Stimulated activated CD8-positive, alpha-beta memory T cell treated with anti-CD3 and anti-CD28 coated beads, Interleukin-15, amount 100 ng/mL, for 1 hour (primary cell): Measurements from ENCODE around the gene SRXN1.
"Not testable (repeated sequence)": the region's sequence is repeated elsewhere in the genome, so short reads cannot be mapped to it uniquely, and the experiment has no call there.

Experiments
- DNase-seq: peaks from one replicate; pipeline ENCODE4 v3.0.0-alpha.2; 2020; ENCODE audit warnings: low read depth

The SRXN1 gene

DNA sequence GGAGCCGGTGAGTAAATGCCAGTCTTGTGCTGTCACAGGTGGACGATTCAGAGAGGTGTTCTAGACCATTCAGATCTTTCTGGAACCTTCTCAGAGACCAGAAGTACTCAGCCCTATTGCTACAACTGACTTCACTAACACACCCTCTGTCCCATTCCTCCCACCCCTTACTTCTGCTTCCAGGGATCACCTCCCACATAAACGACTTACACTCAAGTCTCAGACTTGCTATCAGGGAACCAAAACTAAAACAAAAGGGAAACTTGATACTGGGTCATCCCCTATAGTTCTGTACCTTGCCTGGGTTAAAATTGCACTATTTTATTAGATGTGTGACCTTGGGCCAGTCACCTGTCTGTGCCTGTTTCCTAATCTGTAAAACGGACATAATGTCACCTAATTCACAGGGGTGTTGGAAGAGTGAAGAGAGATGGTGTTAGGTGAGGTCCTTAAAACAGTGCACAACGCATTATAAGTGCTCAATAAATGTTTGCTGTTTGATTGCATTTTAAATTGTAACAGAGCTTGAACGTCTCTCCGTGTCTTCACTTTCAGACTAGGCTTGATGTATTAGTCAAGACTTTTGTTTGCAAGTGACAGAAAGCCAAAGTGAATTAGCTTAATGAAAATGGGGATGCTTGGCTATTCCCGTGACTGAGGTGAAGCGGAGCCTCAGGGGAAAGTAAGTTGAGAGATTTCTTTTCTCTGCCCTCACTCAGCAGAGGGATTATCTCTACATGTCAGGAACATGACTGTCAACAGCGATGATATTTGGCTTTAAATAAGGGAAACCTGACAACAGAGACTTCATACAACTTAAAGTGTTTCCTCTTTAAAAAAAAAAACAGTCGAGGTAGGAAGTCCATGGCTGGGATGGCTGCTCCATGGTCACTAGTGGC is 3.0 kb upstream of the SRXN1 start:
- no peak for DNase-seq

DNA sequence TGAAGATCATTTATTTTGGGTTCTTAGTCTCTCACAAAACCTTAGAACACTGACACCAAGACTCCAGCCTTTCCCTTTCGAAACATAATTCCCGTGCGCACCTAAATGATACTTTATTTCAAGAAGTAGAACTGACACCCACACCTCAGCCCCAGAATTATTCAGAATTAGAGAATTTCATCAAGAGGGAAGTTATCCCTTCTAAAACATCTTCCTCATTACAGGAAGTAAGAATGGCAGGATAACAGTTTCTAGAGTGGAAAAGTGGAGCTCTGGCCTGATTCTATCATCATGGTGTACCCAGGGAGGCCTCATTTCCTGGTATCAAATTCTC is 1.4 kb upstream of the SRXN1 start:
- DNase-seq: no peak

DNA sequence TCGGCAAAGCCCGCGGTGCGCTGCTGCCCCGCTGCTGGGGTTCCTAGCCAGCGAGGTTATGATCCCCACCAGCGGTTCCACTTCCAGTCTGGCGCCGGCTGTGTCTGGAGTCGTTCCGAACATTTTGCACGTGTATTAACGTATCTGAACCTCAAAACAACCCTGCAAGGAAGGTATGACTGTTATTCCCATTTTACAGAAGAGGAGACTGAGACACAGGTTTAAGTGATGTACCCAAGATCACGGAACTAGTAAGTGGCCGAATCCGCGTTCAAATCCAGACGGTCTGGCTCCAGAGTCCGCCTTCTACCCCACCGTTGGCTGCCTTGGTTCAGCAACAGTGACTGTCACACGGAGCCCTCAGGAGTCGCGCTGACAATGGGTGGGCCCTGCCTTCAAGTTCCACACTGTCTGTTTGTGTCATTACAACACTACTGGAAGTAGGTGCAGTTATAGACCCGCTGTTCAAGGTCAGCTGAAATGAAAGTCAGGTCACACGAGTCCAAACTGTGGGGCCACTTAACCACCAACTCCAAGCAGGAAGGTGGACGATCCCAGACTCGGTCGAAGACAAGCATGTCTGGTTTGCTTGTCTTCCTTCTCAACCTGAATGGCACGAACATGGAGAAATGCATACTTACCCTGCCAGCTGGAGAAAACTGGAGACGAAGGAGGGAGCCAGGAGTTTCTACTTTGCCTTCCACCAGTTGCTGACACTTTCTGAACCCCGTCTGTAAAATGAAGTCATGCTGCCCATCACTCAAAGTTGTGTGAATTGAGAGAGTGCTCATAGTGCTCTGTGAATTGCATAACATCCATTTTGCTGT is 803 bp upstream of the SRXN1 start:
- no peak for DNase-seq

DNA sequence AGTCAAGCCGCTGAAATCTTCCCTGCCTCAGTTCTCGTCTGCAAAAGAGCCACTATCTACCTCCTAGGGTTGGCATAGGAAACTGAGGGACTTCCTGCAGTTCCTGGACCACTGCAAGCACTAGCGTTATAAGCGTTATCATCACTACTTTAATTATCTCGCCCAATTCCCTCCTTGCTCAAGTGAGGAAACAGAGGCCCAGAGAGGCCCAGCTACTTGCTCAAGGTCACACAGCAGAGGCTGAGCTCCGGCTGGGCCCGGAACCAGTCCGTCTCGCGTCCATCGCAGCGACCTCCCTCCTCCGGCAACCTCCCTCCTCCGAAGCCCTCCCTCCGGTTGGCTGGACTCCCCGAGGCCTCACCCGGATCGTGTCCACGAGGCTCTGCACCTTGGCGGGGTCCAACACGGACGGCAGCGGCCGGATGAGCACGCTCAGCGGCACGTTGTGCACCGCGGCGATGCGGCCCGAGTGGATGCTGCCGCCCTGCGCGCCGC is 338 bp downstream of the SRXN1 start:
- DNase-seq: no peak

DNA sequence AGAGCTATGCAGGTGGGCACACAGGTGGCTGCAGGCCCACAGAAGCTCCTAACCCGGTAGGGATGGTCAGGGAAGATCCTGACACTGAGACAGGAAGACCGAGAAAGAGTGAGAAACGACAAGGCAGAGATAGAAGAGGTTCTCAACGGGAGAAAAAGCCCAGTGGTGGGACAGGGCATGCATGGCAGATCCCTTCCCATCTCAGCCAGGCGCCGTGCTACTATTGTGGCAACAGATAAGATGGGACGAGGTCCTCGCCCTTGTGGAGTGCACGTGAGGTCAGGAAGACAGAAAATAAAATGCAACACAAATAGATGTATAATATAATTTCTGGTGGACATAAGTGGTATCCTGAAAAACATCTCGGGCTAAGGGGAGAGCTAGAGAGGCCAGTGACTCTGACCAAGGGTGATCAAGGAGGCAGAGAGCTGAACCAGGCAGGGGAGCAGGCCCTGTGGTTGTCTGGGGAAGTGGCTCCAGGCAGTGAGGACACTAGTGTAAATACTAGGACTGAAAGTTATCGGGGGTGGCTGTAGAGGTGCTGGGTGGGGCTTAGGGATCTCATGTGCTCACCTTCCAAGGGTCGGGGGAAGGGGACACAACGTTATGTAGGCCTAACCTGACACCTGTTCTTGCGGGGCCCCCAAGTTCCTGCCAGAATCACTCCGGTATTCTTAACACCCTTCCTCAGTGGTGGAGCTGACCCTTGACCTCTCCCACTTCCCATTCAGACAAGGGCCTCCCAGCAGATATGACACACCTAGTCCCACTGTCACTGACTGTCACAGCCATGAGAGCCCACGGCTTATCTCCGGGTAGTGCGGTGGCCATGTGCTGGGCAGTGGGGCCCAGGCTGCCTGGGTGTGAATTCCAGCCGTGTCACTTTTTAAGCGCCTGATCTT is 1.0 kb downstream of the SRXN1 start:
- no peak for DNase-seq

DNA sequence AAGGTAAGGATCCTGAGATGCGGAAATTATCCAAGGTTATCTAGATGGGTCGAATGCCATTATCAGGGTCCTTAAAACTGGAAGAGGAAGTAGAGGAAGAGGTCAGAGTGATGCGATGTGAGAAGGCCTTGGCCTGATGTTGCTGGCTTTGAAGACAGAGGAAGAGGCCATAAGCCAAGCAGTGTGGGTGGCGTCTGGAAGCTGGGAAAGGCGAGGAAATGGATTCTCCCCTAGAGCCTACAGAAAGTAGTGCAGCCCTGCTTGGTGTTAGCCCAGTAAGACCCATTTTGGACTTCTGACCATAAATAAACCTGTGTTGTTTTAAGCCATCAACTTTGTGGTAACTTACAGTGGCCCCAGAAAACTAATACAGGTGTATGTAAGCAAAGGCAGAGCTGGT is 2.0 kb downstream of the SRXN1 start:
- DNase-seq: no peak

DNA sequence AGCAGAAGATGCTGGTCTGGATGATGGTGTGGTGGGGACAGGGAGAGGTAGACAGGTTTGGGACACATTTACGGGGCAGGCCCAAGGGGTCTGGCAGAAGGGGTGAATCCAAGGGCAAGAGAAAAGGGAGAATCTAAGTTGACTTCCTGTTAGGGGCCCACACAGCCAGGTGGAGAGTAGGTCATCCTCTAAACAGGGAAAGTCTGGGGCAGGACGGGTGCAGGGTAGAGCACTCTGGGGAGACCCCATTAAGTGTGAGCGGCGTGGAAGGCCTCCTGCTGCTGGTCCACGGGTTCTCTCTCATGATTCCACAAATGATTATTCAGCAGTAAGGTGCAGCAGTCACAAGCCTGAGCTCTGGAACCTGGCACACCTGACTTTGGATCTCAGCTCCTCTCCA is 2.7 kb downstream of the SRXN1 start:
- DNase-seq: no peak

DNA sequence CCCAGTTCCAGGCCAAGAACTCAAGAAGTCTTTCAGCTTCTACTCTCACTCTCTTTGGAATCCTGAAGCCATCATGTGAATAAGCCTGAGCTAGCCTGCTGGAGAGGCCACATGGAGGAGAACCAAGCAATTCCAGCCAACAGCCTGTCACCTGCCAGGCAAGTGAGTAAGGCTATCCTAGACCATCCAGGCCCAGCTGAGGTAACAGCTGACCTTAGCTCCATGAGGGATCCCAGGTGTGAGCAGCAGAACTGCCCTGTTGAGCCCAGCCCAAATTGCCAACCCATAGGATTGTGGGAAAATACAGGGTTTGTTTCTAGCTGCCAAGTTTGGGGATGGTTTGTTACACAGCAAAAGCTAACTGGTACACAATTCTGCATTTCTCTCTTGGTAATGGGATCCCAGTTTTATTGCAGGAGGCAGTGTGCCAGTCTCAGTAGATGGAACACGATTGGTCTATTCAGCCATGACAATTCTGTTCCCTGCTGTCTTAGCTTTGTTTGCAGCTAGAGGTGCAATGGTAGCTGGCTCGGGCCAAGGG is 5.5 kb downstream of the SRXN1 start:
- DNase-seq: no peak

DNA sequence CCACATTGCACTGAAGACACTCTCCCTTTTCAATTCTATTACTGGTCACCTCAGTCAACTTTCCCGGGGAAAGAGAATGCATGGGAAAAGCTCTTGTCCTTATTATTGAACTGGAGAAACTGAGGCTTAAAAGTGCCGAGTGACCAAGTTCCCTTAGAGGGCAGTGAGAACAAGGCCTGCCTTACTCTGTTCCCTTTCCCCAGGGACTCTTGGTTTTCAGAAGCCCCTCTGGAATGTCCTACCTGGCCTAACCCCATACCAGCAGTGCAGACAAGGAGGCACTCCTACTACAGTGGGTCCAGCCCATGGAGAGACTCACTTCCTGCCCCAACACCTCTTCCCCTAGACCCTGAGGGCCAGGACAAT is 6.1 kb downstream of the SRXN1 start:
- no peak for DNase-seq

DNA sequence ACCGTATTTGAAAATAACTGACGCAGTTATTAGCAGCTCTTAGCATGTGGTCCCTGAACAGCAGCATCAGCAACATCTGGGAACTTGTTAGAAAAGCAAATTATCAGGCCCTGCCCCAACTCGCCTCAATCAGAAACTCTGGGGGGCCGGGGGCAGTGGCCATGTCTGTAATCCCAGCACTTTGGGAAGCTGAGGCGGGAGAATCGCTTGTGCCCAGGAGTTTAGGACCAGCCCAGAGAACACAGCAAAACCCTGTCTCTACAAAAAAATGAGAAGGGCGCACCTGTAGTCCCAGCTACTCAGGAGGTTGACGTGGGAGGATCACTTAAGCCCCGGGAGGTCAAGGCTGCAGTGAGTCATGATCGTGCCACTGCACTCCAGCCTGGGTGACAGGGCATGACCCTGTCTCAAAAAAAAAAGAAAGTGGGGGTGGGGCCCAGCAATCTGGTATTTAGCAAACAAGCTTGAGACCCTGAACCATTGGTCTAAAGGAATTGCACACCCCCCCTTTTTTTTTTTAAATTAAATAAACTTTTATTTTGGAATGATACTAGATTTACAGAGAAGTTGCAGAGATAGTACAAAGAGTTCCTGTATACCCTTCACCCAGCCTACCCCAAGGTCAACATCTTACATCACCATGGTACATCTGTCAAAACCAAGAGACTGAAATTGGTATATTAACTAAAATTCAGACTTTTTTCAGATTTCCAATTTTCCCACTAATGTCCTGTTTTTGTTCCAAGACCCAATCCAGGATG is 6.7 kb downstream of the SRXN1 start:
- no peak for DNase-seq

DNA sequence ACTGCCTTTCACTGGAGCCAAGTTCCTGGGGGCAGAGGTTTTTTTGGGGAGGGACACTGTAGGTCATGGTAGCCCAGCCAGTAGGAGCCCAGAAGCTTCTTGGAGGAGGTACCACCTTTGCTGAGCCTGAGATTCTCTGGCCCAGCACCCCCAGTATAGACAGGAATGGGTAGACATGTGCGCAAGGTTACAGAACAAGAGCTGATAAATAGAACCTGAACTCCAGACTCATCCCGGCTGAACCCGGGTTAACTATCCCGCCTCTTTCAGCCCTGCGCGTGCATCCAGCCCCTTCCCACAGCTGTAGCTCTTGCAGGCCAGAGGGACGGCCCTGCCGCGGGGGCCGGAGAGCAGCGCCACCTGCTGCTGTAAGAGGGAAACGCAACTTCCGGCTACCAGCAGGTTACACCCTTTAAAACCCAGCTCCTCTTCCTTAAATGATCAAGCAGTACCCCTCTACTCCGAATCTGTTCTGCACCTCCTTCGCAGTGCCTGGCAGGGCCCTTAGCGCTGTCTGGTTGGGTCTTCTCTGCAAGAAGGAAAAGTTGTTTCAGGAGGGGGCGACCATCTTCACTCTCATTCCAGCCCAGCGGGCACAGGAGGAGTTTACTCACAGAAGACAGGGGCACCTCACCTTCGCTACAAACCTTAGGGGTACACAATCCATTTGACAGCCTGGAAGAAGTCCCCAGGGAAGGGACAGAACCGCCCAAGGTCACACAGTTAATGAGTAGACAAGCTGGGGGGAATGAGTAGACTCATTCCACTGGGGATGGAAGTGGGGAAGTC is 7.5 kb downstream of the SRXN1 start:
- peak; percentile 37 for DNase-seq

DNA sequence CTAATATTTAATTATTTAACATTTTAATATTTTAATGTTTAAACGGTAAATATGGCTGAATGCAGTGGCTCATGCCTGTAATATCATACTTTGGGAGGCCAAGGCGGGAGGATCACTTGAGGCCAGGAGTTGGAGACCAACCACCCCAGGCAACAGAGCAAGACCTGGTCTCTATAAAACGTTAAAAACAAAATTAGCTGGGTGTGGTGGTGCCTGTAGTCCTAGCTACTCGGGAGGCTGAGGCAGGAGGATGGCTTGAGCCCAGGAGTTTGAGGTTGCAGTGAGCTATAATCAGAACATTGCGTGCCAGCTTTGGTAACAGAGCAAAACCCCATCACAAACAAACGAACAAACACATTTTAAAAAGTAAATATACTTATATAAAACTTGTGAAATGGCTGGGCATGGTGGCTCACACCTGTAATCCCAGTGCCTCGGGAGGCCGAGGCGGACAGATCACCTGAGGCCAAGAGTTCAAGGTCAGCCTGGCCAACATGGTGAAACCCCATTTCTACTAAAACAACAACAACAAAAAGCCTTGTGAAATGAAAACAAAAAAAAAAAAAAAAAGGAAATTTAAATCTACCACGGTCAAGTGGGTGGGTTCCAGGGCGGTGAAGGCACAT is 8.2 kb downstream of the SRXN1 start:
- no peak for DNase-seq

DNA sequence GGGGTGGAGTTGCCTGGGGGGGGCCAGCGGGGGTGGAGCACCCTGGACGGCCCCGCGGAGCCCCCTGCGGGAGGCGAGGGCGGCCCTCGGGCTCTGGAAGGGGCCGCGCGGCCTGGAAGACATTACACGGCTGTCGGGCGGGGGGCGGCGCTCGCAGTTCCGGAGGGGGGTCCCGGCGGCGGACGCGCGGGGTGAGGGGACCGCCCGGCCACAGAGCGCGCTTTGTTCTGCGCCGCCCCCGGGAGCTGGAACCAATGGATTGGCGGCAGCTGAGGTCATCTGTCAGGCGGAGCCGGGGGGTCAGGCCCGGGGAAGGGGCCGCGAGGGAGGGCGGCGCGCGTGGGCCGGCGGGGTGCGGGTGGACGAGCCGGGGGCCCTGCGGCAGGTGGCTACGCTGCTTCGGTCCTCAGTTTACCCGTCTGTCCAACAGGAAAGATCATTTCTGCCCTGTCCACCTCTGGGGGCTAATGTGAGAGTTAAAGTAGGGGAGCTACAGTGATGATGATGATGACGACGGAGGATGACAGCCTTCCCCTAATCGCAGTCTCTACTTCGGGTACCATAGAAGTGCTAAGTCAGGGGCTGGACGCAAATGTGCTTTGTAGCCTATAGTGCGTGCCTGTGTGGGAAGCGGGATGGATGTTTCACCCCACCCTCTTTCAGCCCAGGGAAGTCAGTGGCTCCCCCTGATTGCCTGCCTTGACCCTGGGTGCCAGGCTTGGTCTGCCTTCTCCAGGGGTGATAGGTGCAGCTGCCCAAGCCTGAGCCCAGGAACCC is 10.4 kb downstream of the SRXN1 start:
- DNase-seq: no peak

DNA sequence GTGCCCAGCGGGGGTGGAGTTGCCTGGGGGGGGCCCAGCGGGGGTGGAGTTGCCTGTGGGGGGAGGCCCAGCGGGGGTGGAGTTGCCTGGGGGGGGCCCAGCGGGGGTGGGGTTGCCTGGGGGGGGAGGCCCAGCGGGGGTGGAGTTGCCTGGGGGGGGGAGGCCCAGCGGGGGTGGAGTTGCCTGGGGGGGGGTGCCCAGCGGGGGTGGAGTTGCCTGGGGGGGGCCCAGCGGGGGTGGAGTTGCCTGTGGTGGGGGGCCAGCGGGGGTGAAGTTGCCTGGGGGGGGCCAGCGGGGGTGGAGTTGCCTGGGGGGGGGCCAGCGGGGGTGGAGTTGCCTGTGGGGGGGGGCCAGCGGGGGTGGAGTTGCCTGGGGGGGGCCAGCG is 11.0 kb downstream of the SRXN1 start:
- DNase-seq: not testable (repeated sequence)

DNA sequence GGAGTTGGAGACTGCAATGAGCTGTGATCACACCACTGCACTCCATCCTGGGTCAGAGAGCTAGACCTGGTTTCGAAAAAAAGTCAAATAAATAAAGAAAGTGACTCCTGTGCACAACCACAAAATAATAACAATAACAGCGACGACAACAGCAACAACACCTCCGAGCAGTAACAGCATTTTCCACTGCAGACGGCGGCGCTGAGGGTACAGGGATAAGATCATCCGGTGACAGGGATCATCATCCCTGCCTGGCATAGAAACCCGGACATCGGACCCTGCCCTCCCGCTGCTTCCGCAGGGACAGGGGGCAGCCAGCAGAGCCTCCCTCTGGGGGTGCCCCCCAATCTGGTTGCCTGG is 11.5 kb downstream of the SRXN1 start:
- DNase-seq: no peak

DNA sequence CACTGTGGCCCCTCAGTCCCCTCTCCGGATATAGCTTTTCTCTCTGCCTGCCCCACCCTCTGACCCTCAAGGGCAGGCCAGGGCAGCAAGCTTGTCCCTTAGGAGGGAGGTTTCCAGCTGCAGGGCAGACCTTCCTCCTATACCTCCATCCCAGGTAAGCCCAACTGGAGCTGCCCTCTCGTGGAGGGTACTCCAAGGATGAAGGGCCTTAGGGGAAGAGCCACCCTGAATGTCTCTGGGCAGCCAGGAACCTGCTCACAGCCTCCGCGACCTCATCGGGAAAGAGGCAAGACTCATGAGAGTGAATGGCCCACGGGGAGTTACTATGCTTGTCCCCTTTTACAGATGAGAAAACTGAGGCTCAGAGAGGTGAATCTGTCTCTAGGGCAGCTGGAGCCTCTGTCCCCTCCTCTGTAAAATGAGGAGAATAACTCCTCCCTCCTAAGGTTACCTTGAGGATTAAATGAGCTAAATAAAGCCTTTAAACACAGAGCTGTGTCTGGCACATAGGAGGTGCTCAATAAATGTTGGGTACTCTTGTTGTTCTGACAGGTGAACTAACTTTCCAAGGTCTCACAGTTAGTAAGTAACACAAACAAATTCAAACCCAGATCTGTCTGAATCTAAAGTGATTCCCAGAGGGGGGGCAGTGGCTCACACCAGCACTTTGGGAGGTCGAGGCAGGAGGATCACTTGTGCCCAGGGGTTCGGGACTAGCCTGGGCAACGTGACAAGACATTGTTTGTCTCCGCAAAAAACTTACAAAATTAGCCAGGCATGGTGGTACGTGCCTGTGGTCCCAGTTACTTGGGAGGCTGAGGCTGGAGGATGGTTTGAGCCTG is 12.1 kb downstream of the SRXN1 start:
- DNase-seq: no peak

DNA sequence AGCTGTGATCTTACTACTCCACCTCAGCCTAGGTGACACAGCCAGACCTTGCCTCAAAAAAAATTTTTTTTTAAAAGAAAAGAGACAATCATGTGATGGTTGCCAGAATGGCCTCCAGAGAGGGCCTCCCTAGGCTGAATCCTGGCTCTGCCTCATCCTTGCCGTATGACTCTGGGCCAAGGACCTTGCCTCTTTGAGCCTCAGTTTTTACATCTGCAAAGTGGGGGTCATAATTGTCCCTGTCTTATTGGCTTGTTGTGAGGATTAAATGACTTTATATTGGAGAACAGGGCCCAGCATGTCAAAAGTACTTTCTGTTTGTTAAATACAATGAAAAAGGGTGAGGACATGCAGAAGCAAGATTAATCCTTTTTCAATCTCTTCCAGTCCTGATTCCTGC is 14.4 kb downstream of the SRXN1 start:
- DNase-seq: no peak

DNA sequence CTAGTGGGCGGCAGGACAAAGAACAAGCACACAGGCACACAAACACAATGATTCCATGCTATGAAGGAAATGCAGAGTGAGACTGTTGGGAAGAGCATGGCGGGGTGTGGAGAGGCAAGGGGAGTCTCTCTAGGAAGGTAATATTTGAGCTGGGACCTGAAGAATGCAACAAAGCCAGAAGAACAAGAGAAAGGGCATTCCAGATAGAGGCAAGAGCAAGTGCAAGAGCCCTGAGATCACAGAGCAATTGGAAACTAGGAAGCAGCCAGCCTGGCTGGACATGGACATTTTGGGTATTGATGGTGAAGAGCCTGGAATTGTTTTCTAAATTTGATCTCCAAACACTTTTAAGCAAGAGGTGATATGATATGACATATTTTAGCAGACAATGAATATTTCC is 15.4 kb downstream of the SRXN1 start:
- DNase-seq: no peak
